ENCODE results near the gene TM4SF5.
A peak's percentile ranks its signal among the peaks of the same experiment; 100 is the strongest.

Gene TM4SF5, protein sequence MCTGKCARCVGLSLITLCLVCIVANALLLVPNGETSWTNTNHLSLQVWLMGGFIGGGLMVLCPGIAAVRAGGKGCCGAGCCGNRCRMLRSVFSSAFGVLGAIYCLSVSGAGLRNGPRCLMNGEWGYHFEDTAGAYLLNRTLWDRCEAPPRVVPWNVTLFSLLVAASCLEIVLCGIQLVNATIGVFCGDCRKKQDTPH

GRCh38 chr17:4771519-4772234 lies at the start of gene TM4SF5:
Gene TM4SF5, plus strand, starts transcription at chr17:4771886. Its CDS starts 37 bp downstream, at chr17:4771923.
- DNase-seq: no peak

GRCh38 chr17:4722678-4723240 lies 48.9 kb upstream of the TM4SF5 start:
- no peak for DNase-seq

DNA sequence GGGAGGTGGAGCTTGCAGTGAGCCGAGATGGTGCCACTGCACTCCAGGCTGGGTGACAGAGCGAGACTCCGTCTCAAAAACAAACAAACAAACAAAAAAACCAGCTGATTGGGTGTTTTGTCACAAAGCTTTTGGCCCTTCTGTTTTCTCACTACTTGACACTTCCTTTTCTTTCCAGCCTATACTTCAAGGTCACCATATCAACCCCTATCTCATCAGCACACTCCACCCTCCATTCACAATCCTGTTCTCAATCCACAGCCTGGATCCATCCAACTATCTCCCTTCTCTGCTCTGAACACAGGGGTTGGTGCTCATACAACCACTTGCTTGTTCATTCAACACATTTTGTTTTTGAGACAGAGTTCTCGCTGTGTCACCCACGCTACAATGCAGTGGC lies 47.0 kb upstream of the TM4SF5 start:
- DNase-seq: no peak

- DNase-seq: no peak
These were observed 45.9 kb upstream of the TM4SF5 start for GRCh38 chr17:4725646-4726310.

- DNase-seq: no peak
These were observed 43.6 kb upstream of the TM4SF5 start for GRCh38 chr17:4728124-4728523.

DNA sequence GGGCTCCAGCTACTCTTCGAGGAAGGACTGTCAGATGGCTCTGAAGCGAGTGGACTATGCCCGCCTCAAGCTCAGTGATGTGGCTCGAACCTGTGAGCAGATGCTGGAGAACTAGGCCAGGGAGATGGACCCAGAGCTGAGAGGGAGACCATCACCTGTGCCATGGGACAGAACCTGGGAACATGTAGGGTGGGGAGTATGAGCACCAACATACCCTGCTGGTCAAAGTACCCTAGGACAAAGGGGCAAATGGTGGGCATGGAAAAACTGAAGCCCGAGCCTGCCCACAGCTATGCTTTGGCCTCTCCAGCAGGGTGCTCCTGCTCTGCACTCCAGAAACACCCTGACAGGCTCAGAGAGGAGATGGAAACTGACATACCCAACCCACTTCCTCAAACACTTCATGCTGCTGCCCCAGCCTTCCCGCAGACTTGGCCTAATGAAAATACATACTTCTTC lies 38.6 kb upstream of the TM4SF5 start:
- DNase-seq: no peak

- DNase-seq: no peak
These were observed 36.7 kb upstream of the TM4SF5 start for GRCh38 chr17:4734857-4735475.

- no peak for DNase-seq
These were observed 35.6 kb upstream of the TM4SF5 start for GRCh38 chr17:4735876-4736651.

GRCh38 chr17:4738136-4739121 lies 33.3 kb upstream of the TM4SF5 start:
- peak; percentile 60 for DNase-seq

DNA sequence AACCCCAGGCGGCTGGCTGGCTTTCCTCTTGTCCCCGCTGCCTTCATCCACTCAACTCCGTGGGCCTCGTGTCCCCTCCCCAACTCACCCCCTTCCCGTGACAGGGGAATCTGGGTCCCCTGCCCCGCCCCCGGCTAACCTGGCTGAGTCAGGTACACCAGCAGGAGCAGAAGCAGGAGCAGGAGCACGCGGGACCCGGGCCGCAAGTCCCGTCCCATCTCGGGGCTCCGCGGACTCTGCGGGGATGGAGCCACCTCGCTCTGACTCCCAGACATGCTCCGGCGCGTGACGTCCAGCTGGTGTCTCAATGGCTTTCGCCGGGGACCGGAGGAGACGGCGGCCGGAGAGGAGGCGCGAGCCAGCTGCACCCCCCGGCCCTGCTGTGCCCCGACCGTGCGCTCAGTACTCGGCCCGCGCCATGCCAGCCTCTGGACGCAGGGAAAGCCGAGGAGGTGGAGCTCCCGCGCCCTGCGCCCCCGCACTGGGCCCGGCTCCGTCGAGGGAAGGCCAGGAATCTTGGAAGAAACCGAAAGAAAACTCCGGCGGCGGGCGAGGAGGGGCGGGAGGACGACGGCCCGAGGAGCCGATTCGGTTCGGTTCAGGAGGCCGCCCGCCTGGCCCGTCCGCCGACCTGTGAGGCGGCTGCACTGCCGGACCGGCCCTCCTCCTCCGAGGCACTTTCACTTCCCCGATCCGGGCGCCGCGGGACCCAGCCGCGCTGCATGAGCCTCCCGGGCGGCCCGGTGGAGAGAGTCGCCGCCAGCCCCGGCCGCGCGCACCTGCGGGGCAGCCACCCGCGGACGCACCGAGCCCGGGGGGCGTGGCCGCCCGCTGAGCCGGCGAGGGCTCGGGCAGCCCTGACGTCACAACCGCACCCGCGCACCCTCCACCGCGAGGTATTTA lies 32.3 kb upstream of the TM4SF5 start, which contains the start of the genes CXCL16 and ZMYND15:
Gene CXCL16 (minus strand): TSS at position 807 of the 903 bp plus-strand sequence. CDS start 589 bp downstream, at position 218.
Gene ZMYND15 (plus strand): TSS at position 712 of the 903 bp plus-strand sequence. CDS start 716 bp downstream, outside the sequence.
- DNase-seq: peak; percentile 66

DNA sequence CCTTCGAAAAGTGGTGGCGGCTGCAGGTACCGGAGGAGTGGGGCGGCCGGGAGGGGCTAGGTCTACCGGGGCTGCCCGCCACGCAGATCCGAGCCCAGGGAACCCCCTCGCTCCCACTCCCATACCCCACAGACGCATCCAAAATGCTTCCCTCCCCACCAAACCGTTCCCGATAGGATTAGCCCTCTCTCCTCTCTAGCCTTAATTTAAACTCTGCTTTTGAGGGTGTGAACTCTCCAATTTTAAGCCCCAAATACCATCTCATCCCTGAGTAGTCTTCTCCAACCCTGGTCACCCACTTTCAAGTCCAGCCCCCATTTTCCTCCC lies 31.7 kb upstream of the TM4SF5 start:
- DNase-seq: no peak

- DNase-seq: no peak
These were observed 31.1 kb upstream of the TM4SF5 start for GRCh38 chr17:4740584-4740983.

GRCh38 chr17:4741544-4741943 lies 30.1 kb upstream of the TM4SF5 start:
- DNase-seq: no peak

GRCh38 chr17:4742133-4742532 lies 29.6 kb upstream of the TM4SF5 start:
- DNase-seq: no peak

GRCh38 chr17:4742629-4743028 lies 29.1 kb upstream of the TM4SF5 start:
- DNase-seq: no peak

GRCh38 chr17:4743216-4743615 lies 28.5 kb upstream of the TM4SF5 start:
- no peak for DNase-seq

GRCh38 chr17:4743898-4744297 lies 27.8 kb upstream of the TM4SF5 start:
- no peak for DNase-seq

- peak; percentile 81 for DNase-seq
These were observed 26.4 kb upstream of the TM4SF5 start for GRCh38 chr17:4744999-4745969.

DNA sequence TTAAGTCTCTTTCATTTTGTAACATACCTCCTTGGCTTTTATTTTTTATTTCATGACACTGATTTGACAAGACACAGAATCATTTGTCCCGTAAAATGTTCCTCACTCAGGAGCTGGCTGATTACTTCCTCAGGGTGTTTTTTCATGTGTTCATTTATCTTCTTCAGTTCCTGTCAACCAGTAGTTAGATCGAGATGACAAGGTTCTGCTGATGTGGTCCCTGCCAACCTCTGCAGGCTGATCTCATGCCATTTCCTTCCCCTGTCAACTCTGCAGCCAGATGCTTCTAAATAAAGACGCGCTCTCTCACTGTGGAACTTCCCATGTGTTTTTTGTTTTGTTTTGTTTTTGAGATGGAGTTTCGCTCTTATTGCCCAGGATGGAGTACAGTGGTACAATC lies 23.8 kb upstream of the TM4SF5 start:
- DNase-seq: no peak
